GM12801 (cell line): Measurements from ENCODE around the gene SEZ6.

Source experiments
- TF ChIP-seq, protein P1 (sequence below): IDR thresholded peaks from one replicate; pipeline ENCODE4 v1.5.1; 2011; ENCODE audit warnings: control low read depth; ENCODE audit not compliant: insufficient read length; ENCODE audit errors: extremely low read depth

SEZ6 gene

DNA sequence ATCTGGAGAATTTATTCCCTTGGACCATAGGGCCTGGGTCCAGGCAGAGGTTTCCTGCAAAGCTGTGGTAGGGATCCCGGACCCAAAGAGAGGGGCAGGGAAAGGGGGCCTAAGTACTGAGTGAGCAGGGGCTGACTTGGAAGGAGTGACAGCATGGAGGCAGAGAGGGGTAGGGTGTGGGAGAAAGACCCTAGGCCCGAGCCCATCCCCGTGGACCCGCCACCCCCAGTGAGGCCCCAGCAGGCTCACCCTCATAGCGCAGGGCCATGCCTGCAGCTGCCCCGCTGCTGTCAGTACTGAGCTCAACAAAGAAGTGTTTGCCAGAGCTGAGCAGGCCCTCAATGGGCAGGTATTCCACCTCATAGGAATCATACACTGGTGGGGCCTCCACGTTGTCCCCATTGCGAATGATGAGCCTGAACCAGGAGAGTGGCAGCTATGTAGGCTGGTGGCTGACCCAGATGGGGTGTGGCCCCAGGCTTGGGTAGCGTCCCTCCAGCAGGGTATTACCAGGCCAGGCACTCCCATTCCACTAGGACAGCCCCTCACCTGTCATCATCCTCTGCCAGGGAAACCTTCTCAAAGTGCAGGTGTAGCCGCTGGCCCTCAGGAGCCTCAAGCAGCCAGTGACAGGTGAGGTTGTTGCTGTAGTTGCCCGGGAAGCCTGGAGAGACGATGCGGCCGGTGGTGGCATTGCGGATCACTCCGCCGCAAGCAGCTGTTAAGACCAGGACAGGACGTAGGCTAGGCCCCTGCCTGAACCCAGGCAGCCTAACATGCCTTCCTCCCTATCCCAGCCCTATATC is 45.4 kb downstream of the SEZ6 start:
- TF ChIP-seq, protein P1, sequence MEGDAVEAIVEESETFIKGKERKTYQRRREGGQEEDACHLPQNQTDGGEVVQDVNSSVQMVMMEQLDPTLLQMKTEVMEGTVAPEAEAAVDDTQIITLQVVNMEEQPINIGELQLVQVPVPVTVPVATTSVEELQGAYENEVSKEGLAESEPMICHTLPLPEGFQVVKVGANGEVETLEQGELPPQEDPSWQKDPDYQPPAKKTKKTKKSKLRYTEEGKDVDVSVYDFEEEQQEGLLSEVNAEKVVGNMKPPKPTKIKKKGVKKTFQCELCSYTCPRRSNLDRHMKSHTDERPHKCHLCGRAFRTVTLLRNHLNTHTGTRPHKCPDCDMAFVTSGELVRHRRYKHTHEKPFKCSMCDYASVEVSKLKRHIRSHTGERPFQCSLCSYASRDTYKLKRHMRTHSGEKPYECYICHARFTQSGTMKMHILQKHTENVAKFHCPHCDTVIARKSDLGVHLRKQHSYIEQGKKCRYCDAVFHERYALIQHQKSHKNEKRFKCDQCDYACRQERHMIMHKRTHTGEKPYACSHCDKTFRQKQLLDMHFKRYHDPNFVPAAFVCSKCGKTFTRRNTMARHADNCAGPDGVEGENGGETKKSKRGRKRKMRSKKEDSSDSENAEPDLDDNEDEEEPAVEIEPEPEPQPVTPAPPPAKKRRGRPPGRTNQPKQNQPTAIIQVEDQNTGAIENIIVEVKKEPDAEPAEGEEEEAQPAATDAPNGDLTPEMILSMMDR, result no peak

- TF ChIP-seq, protein P1, result no peak
Measured at GRCh38 chr17:28959471-28959871, 46.4 kb downstream of the SEZ6 start.

DNA sequence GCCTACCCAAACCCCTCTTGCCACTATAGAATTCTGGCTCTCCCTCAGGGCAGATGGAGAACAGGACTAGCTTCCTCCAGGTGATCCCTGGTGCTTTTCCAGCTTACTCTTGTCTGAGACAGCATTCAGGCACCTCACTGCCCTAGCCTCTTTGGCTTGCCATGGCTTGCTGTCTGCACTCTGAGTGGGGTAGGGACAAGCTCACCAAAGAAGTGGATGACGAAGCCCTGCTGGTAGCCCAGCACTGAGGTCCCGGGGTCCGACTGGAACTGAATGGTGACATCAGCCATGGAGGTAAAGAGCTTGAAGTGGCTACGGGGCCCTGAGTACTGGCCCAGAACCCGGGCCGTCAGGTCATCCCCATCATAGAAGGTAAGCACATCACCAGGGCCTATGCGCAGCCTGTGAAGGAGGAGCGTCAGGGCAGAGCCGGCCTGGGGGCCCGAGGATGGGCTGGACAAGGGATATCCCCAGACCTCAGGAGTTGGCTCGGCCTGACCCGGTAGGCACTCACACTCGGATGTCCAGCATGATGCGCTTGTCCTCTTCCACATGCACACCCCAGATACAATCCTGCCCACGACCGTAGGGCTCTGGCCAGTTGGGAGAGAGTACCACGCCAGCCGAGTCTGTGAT is 46.9 kb downstream of the SEZ6 start:
- TF ChIP-seq, protein P1, result no peak

GRCh38 chr17:28957992-28958355 is 47.9 kb downstream of the SEZ6 start:
- TF ChIP-seq, protein P1, result no peak

- TF ChIP-seq, protein P1, result no peak
Measured at GRCh38 chr17:28957277-28957991, 48.4 kb downstream of the SEZ6 start.

GRCh38 chr17:28956861-28957260 is 49.0 kb downstream of the SEZ6 start:
- TF ChIP-seq, protein P1, result no peak

DNA sequence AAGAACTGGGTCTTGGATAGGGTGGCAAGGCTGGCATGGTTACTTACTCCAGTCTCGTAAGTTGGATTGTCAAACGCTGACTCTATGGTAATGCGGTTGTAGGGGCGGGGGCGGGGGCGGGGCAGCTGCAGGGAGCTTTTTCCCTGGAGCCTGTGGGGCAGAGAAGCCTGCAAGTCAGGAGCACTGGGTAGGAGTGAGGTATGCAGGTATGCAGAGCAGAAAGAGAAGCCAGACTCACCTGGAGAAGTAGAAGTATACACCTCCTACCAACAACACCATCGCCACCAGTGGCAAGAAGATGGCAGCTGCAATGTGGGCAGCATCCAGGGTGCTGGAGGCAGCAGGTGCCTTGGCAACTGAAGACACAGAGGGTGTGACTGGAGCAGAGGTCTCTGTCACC is 49.7 kb downstream of the SEZ6 start:
- TF ChIP-seq, protein P1, result no peak
